Hematopoietic multipotent progenitor cell (in vitro differentiated cells): ENCODE measurements around the gene CUL1. TPM values are rescaled to one million over a fixed set of nuclear protein-coding genes. Genes with fewer than 3 reads are reported as not detected.

Experiments used
- DNase-seq, 3 donors: peaks; one replicate each; pipeline ENCODE4 v3.0.0-alpha.2; 2011 to 2015; ENCODE audit warnings: low read depth in 2 of 3, low spot score in 2 of 3
- small RNA-seq: library from RNA; depleted of rRNA; stranded (forward); fragments of <200 nt; gene quantifications from one replicate; pipeline ENCODE3, GENCODE V24; 2012
- total RNA-seq: library from RNA; depleted of rRNA; stranded (reverse); fragments of >200 nt; gene quantifications from one replicate; pipeline ENCODE4 v1.2.3, GENCODE V29; 2012

Gene CUL1
- total RNA-seq, 1 donor, result 29.9 TPM

GRCh38 chr7:148835854-148836253 lies 137.2 kb downstream of the CUL1 start:
- no peak for DNase-seq

- DNase-seq, result peak in 2 of 3 donors; percentile 57 to 89
Observed at GRCh38 chr7:148838905-148839304, 140.2 kb downstream of the CUL1 start.

GRCh38 chr7:148847815-148848734 lies 149.4 kb downstream of the CUL1 start:
- DNase-seq, result peak in 1 of 3 donors; percentile 45

- DNase-seq, result no peak
Observed at GRCh38 chr7:148849393-148850098, 150.8 kb downstream of the CUL1 start.

- no peak for DNase-seq
Observed at GRCh38 chr7:148850564-148850963, 151.9 kb downstream of the CUL1 start.

Small RNA genes within 50 kb of the gene (small RNA-seq; reads per million reads assigned to genes)
- gene RNU7-20P, result not detected

Other genes starting within 250 kb of the CUL1 start
- not detected for gene C7orf33, start 108.1 kb upstream of the CUL1 start, total RNA-seq
- 8.3 TPM for gene EZH2, start 185.4 kb downstream of the CUL1 start, total RNA-seq